ENCODE data around the gene FAM161A.
"Not testable (repeated sequence)": the region's sequence is repeated elsewhere in the genome, so short reads cannot be mapped to it uniquely, and the experiment has no call there.

FAM161A gene

GRCh38 chr2:61853847-61854563, at the start of gene FAM161A:
Gene FAM161A, minus strand, starts transcription at chr2:61854060. Its CDS starts 19 bp downstream, at chr2:61854041.
- peak; percentile 59 for DNase-seq

- DNase-seq = no peak
Observed at GRCh38 chr2:61900281-61900680, 46.4 kb upstream of the FAM161A start.

GRCh38 chr2:61898810-61899209, 45.0 kb upstream of the FAM161A start:
- no peak for DNase-seq

- peak; percentile 88 for DNase-seq
Observed at GRCh38 chr2:61888267-61889055, 34.6 kb upstream of the FAM161A start, which contains the start of gene CCT4. Gene CCT4, minus strand, starts transcription at chr2:61888656. Its CDS starts 149 bp downstream, at chr2:61888507.

- DNase-seq = peak; percentile 2
Observed at GRCh38 chr2:61887717-61888266, 33.9 kb upstream of the FAM161A start.

- DNase-seq = no peak
Observed at GRCh38 chr2:61885896-61886603, 32.2 kb upstream of the FAM161A start.

- no peak for DNase-seq
Observed at GRCh38 chr2:61882850-61883249, 29.0 kb upstream of the FAM161A start.

GRCh38 chr2:61879351-61879750, 25.5 kb upstream of the FAM161A start:
- not testable (repeated sequence) for DNase-seq

- DNase-seq = no peak
Observed at GRCh38 chr2:61878761-61879160, 24.9 kb upstream of the FAM161A start.

- no peak for DNase-seq
Observed at GRCh38 chr2:61877571-61878245, 23.8 kb upstream of the FAM161A start.

- DNase-seq = no peak
Observed at GRCh38 chr2:61876400-61876799, 22.5 kb upstream of the FAM161A start.

GRCh38 chr2:61866482-61867089, 12.7 kb upstream of the FAM161A start:
- DNase-seq = not testable (repeated sequence)

GRCh38 chr2:61862085-61862484, 8.2 kb upstream of the FAM161A start:
- DNase-seq = no peak

- no peak for DNase-seq
Observed at GRCh38 chr2:61857224-61857623, 3.4 kb upstream of the FAM161A start.

GRCh38 chr2:61855318-61855613, 1.4 kb upstream of the FAM161A start:
- DNase-seq = no peak

GRCh38 chr2:61854564-61855317, 881 bp upstream of the FAM161A start:
- peak; percentile 83 for DNase-seq

- DNase-seq = no peak
Observed at GRCh38 chr2:61853086-61853846, 594 bp downstream of the FAM161A start.

- DNase-seq = not testable (repeated sequence)
Observed at GRCh38 chr2:61851270-61851669, 2.6 kb downstream of the FAM161A start.

- no peak for DNase-seq
Observed at GRCh38 chr2:61845320-61845719, 8.5 kb downstream of the FAM161A start.

- no peak for DNase-seq
Observed at GRCh38 chr2:61841286-61841685, 12.6 kb downstream of the FAM161A start.

- DNase-seq = no peak
Observed at GRCh38 chr2:61834893-61835292, 19.0 kb downstream of the FAM161A start.
